SK-N-MC (cell line): ENCODE results near the gene BHLHE40.

Source experiments
- DNase-seq: peaks from one replicate; pipeline ENCODE4 v3.0.0-alpha.2; 2011; ENCODE audit warnings: low read depth, low spot score
- H3K27ac ChIP-seq: fragments of 200-600 bp; sonication (generic); 2 replicates; pipeline ENCODE4 v1.5.1; 2016; ENCODE audit warnings: mixed run types
- H3K36me3 ChIP-seq: fragments of 200-600 bp; sonication (generic); 2 replicates; pipeline ENCODE4 v1.6.1; 2017; ENCODE audit warnings: antibody characterized with exemption, low read length, mixed read lengths; ENCODE audit not compliant: insufficient read depth
- H3K4me3 ChIP-seq: fragments of 200-600 bp; sonication (generic); 2 replicates; pipeline ENCODE4 v1.5.1; 2016
- H3K9ac ChIP-seq: fragments of 200-600 bp; sonication (generic); 2 replicates; pipeline ENCODE4 v1.8.0; 2017; ENCODE audit warnings: mixed run types, mixed read lengths; ENCODE audit not compliant: insufficient read length
- H3K9me3 ChIP-seq: fragments of 200-600 bp; sonication (generic); 2 replicates; pipeline ENCODE4 v1.6.1; 2017; ENCODE audit warnings: low read depth, mild to moderate bottlenecking, antibody characterized with exemption, low read length, moderate library complexity, mixed read lengths
- EZH2 ChIP-seq: fragments of 200-600 bp; sonication (generic); IDR thresholded peaks from one replicate; pipeline ENCODE4 v1.6.1; 2017; ENCODE audit warnings: antibody characterized with exemption
- FOXP2 ChIP-seq: optimal IDR thresholded peaks from 2 replicates; pipeline ENCODE3; 2011; ENCODE audit warnings: mild to moderate bottlenecking, moderate library complexity; ENCODE audit not compliant: insufficient read depth; ENCODE audit errors: extremely low read length, control extremely low read depth
- POLR2AphosphoS5 ChIP-seq: IDR thresholded peaks from 2 replicates; pipeline ENCODE4 v1.6.1; 2012; ENCODE audit warnings: mild to moderate bottlenecking, low read depth, low read length, borderline replicate concordance

Gene BHLHE40

DNA sequence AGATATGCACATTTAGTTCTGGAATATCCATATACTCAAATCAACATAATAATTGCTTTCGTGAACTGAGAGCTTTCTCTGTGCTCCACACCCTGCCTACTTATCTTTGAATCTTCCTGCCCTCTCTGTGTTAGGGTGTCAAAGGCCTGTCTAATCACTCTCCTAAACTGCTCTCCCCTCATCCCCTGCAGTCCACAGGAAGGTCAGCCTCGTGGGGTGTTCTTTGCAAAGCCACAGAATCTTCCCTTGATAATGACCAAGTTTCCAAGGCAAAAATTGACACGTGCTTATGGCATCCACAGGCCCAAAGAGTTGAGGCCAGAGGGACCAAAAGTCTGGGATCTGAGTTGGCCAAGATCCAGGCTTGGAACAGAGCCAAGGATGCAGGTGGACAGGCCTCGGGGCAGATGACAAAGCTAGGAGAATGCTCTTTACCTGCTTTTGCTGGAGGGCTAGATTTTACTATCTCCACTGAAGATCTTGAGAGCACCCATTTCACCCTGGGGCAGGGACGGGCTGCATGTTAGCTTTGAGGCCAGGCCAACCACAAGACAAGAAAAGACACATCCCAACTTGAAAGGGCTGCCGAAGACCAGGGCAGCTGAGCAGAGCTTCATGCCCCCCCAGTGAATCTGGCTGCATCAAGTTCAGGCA is 20.4 kb downstream of the BHLHE40 start:
- no peak overlapping the region for H3K4me3 ChIP-seq
- no peaks in the 10 kb centered on the region for H3K36me3 ChIP-seq
- H3K9ac ChIP-seq, result no peak overlapping the region
- no peaks in the 10 kb centered on the region for H3K9me3 ChIP-seq
- TF ChIP-seq EZH2, result no peak
- TF ChIP-seq FOXP2, result no peak
- TF ChIP-seq POLR2AphosphoS5, result no peak
- no peak for DNase-seq
- no peak overlapping the region for H3K27ac ChIP-seq

GRCh38 chr3:5001135-5001534 is 21.9 kb downstream of the BHLHE40 start:
- Histone ChIP-seq H3K36me3 (no peaks in the 10 kb centered on the region), H3K9ac (no peak overlapping the region), H3K27ac (no peak overlapping the region), H3K9me3 (no peaks in the 10 kb centered on the region), H3K4me3 (no peak overlapping the region)
- DNase-seq, result no peak
- TF ChIP-seq POLR2AphosphoS5 (no peak), EZH2 (no peak), FOXP2 (no peak)

DNA sequence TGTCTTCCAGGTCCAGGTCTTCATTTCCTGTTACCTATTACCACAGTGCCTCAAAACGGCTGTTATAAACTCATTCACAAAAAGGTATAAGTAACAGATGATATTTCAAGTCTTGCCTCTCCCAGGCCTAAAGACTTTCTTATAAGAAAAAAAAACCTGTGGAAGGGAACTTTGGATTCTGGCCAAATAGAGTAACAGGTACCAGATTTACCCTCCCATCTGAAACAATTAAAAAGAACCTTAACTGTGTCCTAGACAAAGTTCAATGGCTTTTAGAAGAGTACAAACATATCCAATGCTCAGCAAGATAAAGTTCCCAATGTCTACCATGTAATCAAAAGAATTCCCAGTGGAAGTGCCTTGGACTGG is 22.6 kb downstream of the BHLHE40 start:
- Histone ChIP-seq H3K9me3 (no peaks in the 10 kb centered on the region), H3K9ac (no peak overlapping the region), H3K27ac (no peak overlapping the region), H3K36me3 (no peaks in the 10 kb centered on the region), H3K4me3 (no peak overlapping the region)
- DNase-seq, result no peak
- TF ChIP-seq EZH2 (no peak), FOXP2 (no peak)

DNA sequence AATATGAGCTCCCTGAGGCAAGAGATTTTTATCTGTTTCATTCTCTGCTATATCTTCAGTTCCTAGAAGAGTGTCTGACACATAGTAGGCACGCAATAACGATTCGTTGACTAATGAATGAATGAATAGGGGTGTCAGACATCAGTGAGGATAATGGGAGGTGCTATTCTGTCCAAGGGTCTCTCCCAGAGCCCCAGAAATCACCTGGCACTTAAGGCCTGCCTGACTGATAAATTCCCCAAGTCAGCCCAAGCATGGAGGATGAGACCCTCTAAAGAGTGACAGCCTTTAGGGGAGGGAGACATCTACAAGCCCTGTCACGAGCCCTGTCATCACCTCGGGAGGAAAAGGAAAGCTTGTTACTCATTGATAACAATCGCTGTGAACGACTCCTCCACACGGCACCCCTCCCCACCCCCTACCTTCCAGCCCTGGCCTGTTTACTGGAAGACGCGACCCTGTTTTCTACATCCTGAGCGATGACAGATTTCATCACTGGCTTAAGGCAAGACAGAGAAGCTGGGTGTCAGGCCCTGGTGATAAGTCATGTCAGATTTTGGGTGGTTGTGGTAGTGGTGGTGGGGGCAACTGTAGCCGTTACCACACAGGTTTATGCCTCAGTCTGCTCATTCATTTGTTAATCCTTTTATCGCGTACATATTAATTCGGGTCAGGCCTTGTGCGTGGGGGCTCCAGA is 23.1 kb downstream of the BHLHE40 start:
- TF ChIP-seq FOXP2, result no peak
- no peak for TF ChIP-seq EZH2
- TF ChIP-seq POLR2AphosphoS5, result no peak
- H3K9me3 ChIP-seq, result no peaks in the 10 kb centered on the region
- H3K9ac ChIP-seq, result no peak overlapping the region
- no peaks in the 10 kb centered on the region for H3K36me3 ChIP-seq
- H3K27ac ChIP-seq, result no peak overlapping the region
- H3K4me3 ChIP-seq, result no peak overlapping the region
- no peak for DNase-seq

- no peak overlapping the region for H3K9ac ChIP-seq
- no peak overlapping the region for H3K4me3 ChIP-seq
- H3K36me3 ChIP-seq, result no peaks in the 10 kb centered on the region
- H3K27ac ChIP-seq, result no peak overlapping the region
- TF ChIP-seq EZH2, result no peak
- no peaks in the 10 kb centered on the region for H3K9me3 ChIP-seq
- no peak for DNase-seq
Measured at GRCh38 chr3:5002871-5003247, 23.6 kb downstream of the BHLHE40 start.

GRCh38 chr3:5004319-5005152 is 25.3 kb downstream of the BHLHE40 start:
- DNase-seq, result no peak
- H3K4me3 ChIP-seq, result no peak overlapping the region
- H3K36me3 ChIP-seq, result no peaks in the 10 kb centered on the region
- H3K27ac ChIP-seq, result no peak overlapping the region
- no peaks in the 10 kb centered on the region for H3K9me3 ChIP-seq
- H3K9ac ChIP-seq, result no peak overlapping the region
- TF ChIP-seq POLR2AphosphoS5, result no peak
- TF ChIP-seq EZH2, result no peak
- TF ChIP-seq FOXP2, result no peak

GRCh38 chr3:5005367-5005766 is 26.1 kb downstream of the BHLHE40 start:
- Histone ChIP-seq H3K27ac (no peak overlapping the region), H3K9me3 (no peaks in the 10 kb centered on the region), H3K36me3 (no peaks in the 10 kb centered on the region), H3K4me3 (no peak overlapping the region), H3K9ac (no peak overlapping the region)
- no peak for TF ChIP-seq EZH2
- TF ChIP-seq FOXP2, result no peak
- TF ChIP-seq POLR2AphosphoS5, result no peak
- DNase-seq, result no peak

DNA sequence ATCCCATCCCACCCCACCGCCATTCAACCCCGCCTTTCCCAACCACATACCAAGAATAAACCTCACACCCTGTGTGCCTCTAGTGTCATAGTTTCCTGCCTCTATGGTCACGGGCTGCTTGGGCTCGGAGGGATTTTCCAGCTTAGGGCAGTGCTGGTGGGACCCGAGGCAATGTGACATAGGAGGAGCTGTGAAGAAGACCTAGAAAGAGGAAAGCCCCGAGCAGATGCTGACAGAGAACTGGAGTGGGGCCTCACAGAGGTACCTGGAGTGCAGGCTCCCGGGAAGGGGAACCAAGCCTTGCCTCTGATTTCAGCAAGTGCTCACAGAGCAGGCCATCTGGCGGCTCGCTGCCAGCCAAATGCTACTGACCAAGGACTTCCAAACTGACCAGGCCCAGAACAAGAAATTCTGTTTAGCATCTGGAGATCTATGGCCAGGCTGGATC is 27.5 kb downstream of the BHLHE40 start:
- no peak for TF ChIP-seq POLR2AphosphoS5
- TF ChIP-seq FOXP2, result no peak
- no peak for TF ChIP-seq EZH2
- H3K4me3 ChIP-seq, result no peak overlapping the region
- no peak overlapping the region for H3K27ac ChIP-seq
- H3K9ac ChIP-seq, result no peak overlapping the region
- no peaks in the 10 kb centered on the region for H3K9me3 ChIP-seq
- H3K36me3 ChIP-seq, result no peaks in the 10 kb centered on the region
- DNase-seq, result no peak

DNA sequence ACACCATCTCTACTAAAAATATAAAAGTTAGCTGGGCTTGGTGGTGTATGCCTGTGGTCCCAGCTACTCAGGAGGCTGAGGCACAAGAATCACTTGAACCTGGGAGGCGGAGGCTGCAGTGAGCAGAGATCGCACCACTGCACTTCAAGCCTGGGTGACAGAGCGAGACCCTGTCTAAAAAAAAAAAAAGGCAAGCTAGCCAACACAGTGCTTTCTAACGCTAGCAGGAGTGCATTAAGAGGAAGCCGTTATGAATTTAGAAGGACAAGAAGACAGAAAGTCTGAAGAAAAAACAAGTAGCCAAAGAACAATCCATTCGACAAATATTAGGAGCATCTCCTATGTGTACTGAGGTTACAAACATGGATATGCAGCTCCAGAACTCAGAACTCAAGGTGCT is 28.6 kb downstream of the BHLHE40 start:
- no peak overlapping the region for H3K9ac ChIP-seq
- no peak overlapping the region for H3K4me3 ChIP-seq
- no peak for TF ChIP-seq EZH2
- TF ChIP-seq FOXP2, result no peak
- no peak for TF ChIP-seq POLR2AphosphoS5

More for the DNA sequence above, 28.6 kb downstream of the BHLHE40 start:
- H3K36me3 ChIP-seq, result no peaks in the 10 kb centered on the region
- no peak overlapping the region for H3K27ac ChIP-seq
- H3K9me3 ChIP-seq, result no peaks in the 10 kb centered on the region
- no peak for DNase-seq
